Fibroblast of skin of back (primary cell): ENCODE measurements around the gene SLF2.

Source experiments
- DNase-seq: peaks from one replicate; pipeline ENCODE4 v3.0.0-alpha.2; 2013

Gene SLF2

GRCh38 chr10:101000915-101001658, 88.3 kb downstream of the SLF2 start:
- DNase-seq = peak; percentile 88

GRCh38 chr10:101001659-101002035, 88.9 kb downstream of the SLF2 start:
- DNase-seq = no peak

GRCh38 chr10:101002456-101002855, 89.7 kb downstream of the SLF2 start:
- no peak for DNase-seq

GRCh38 chr10:101003639-101004206, 91.0 kb downstream of the SLF2 start:
- DNase-seq = no peak

GRCh38 chr10:101005361-101005760, 92.6 kb downstream of the SLF2 start:
- DNase-seq = no peak

- DNase-seq = no peak
These were observed 93.3 kb downstream of the SLF2 start for GRCh38 chr10:101005869-101006567.

GRCh38 chr10:101006593-101007098, 93.9 kb downstream of the SLF2 start:
- no peak for DNase-seq

GRCh38 chr10:101007099-101007711, 94.4 kb downstream of the SLF2 start:
- DNase-seq = no peak

- peak; percentile 60 for DNase-seq
These were observed 95.4 kb downstream of the SLF2 start for GRCh38 chr10:101007915-101008822.

GRCh38 chr10:101008823-101009423, 96.2 kb downstream of the SLF2 start:
- no peak for DNase-seq

- DNase-seq = no peak
These were observed 97.6 kb downstream of the SLF2 start for GRCh38 chr10:101010329-101010728.

- DNase-seq = peak; percentile 38
These were observed 99.0 kb downstream of the SLF2 start for GRCh38 chr10:101011517-101012423.

GRCh38 chr10:101012525-101013364, 100.0 kb downstream of the SLF2 start:
- DNase-seq = peak; percentile 96

GRCh38 chr10:101013365-101013825, 100.6 kb downstream of the SLF2 start:
- DNase-seq = no peak

GRCh38 chr10:101014230-101014884, 101.6 kb downstream of the SLF2 start:
- peak; percentile 60 for DNase-seq
